WI38 (cell line): Measurements from ENCODE around the gene GIPC1.
A peak's percentile ranks its signal among the peaks of the same experiment; 100 is the strongest.

Experiments
- H3K4me3 ChIP-seq: 2 replicates; pipeline ENCODE4 v1.5.1; 2011; ENCODE audit warnings: low read depth, mild to moderate bottlenecking, control low read depth, low read length
- TF ChIP-seq, protein P1 (sequence below): IDR thresholded peaks from 2 replicates; pipeline ENCODE4 v1.5.1; 2012; ENCODE audit warnings: low read depth, mild to moderate bottlenecking, control low read depth, low read length

Gene GIPC1

DNA sequence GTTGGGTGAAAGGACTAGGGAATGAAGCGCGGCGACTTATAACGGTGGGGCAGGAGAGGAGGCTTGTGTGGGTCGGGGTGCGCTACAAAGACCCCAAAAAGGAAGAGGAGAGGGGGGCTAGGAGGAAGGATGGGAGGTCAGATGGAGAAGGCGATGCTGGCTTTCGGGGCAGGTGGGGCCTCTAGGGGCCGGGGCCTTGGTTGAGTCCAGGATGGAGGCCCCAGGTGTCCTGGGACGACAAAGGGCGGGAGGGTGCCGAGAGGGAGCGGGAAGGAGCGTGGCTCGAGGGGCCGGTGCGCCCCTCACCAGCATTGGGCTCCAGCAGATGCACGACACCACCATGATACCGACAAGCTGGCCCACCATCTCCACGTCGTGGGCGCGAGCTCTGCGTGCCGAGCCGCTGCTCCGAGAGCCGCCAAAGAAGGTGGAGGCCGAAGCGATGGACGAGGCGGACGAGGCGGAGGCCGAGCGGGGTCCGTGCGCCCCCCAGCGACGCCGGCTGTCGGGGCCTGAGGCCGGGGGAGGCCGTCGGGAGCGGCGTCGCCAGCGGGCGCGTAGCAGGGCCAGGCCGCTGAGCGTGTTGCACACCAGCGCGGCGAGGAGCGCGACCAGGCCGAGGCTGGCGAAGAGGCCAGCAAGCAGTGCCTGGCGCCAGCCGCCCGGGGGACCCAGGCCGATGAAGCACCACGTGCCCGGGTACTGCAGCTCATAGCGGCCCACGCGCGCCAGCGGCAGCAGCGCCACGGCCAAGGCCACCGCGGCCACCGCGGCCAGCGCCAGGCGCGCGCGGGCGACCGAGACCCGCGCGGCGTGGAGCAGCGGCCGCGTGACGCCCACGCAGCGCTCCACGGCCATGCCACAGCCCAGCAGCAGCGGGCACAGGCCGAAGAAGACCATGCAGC is 22.6 kb downstream of the GIPC1 start:
- TF ChIP-seq, protein P1, sequence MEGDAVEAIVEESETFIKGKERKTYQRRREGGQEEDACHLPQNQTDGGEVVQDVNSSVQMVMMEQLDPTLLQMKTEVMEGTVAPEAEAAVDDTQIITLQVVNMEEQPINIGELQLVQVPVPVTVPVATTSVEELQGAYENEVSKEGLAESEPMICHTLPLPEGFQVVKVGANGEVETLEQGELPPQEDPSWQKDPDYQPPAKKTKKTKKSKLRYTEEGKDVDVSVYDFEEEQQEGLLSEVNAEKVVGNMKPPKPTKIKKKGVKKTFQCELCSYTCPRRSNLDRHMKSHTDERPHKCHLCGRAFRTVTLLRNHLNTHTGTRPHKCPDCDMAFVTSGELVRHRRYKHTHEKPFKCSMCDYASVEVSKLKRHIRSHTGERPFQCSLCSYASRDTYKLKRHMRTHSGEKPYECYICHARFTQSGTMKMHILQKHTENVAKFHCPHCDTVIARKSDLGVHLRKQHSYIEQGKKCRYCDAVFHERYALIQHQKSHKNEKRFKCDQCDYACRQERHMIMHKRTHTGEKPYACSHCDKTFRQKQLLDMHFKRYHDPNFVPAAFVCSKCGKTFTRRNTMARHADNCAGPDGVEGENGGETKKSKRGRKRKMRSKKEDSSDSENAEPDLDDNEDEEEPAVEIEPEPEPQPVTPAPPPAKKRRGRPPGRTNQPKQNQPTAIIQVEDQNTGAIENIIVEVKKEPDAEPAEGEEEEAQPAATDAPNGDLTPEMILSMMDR, result no peak
- H3K4me3 ChIP-seq, result no peak overlapping the region

DNA sequence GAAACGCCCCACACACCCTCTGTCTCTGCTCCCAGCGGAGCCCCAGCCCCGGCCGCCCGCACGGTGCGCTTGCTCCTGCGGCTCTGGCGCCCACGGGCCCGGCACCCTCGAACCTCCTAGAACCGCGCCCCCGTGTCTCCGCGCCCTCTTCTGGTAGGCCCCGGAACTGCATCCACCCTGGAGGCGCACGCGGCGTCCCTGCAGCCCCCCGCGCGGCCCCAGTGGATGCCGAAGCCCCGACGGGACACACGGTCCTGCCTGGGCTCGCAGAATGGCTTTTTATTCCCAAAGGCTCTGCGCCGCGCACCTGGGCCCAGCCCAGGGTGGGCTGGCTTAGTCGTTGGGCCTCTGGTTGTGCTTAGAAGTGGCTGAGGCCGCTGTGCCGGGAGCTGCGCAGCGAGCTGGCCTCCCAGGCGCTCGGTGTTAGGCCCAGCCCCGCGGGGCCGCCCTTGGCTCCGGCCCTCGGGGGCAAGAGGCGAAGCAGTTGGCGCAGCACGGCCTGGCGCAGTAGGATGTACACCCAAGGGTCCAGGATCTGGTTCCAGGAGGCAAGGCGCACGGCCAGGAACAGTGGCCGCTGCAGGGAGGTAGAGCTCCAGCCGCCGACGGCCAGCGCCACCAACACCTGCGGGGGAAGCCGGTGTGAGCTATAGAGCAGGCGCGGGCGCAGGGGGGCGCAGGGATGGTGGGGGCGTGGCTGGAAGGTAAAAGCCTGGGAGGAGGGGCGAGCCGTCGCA is 23.6 kb downstream of the GIPC1 start:
- H3K4me3 ChIP-seq, result no peak overlapping the region
- TF ChIP-seq, protein P1, result peak; percentile 87

DNA sequence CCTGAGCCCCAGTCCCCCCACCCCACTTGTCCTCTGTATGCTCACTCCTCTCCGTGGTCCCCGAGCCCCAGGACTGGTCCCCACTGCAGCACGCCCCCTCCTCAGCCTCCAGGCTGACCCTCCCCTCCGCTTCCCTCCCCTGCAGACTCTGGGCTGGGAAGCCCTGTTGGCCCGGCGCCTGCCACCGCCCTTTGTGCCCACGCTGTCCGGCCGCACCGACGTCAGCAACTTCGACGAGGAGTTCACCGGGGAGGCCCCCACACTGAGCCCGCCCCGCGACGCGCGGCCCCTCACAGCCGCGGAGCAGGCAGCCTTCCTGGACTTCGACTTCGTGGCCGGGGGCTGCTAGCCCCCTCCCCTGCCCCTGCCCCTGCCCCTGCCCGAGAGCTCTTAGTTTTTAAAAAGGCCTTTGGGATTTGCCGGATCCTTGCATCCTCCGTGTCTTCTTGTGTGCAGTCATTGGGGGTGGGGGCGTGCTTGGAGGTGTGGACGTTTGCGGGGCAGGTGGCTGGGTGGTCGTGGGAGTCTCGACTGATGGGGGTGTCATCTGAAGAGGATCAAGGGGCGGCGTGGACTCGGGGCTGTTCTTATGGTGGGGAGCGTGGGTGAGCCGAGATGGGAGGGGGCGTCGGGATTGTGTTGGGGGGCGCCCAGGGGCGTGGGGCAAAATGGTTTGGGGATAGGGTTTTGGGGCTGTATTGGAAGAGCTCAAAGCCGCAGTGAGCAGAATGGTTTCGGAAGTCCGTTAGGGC is 24.3 kb downstream of the GIPC1 start:
- no peak overlapping the region for H3K4me3 ChIP-seq
- TF ChIP-seq, protein P1, result no peak

DNA sequence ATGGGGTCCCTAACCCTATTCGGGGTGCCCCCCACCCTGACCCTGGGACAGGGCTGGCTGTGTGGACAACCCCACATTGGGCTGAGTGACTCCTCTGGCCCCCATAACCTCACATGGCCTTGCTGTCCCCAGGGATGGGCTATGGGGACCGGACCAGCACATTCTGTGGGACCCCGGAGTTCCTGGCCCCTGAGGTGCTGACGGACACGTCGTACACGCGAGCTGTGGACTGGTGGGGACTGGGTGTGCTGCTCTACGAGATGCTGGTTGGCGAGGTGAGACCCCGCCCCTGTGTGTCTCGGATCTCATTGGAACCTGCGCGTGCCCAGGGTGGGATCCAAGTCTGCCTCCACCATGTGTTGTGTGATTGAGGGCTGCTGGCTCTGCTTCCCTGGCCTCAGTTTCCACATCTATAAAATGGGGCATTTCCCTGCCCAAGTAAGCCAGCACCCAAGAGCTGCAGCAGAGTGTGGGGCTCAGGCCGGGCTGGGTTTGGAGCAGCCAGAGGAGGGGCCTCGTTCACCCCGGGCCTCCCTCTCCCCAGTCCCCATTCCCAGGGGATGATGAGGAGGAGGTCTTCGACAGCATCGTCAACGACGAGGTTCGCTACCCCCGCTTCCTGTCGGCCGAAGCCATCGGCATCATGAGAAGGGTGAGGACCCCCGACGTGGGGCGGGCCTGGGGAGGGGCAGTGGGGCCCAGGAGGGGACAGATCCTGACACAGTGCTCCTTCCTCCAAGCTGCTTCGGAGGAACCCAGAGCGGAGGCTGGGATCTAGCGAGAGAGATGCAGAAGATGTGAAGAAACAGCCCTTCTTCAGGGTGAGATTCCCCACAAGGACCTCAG is 25.7 kb downstream of the GIPC1 start:
- TF ChIP-seq, protein P1, result no peak
- no peak overlapping the region for H3K4me3 ChIP-seq

DNA sequence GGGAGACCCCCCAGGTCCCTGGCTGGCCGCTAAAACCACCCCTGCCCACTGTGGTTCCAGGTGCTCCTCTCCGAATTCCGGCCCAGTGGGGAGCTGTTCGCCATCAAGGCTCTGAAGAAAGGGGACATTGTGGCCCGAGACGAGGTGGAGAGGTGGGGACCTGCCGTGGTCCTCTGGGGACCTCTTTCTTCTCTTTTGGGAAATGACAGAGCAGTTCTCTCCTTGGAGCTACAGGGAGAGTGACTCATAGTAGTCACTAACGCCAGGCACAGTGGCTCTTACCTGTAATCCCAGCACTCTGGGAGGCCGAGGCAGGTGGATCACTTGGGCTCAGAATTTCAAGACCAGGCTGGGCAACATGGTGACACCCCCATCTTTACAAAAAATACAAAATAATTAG is 28.1 kb downstream of the GIPC1 start:
- TF ChIP-seq, protein P1, result no peak
- no peak overlapping the region for H3K4me3 ChIP-seq

DNA sequence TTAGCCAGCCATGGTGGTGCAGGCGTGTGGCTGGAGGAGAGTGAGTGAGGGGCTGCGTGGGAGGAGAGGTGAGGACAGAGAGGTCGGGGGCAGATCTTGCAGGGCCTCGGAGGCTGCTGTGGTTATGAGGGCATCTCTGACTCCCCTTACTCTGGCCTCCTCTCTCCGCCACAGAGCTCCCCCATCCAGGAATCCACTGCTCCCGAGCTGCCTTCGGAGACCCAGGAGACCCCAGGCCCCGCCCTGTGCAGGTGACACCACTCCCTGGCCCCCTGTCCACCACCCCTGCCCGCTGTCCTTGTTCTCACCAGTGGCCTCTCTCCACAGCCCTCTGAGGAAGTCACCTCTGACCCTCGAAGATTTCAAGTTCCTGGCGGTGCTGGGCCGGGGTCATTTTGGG is 28.5 kb downstream of the GIPC1 start:
- TF ChIP-seq, protein P1, result no peak
- no peak overlapping the region for H3K4me3 ChIP-seq
